Muscle of arm (tissue), 14 donors: Measurements from ENCODE around the gene MYADM. TPM values are rescaled to one million over a fixed set of nuclear protein-coding genes. Genes with fewer than 3 reads are reported as not detected.
A peak's percentile ranks its signal among the peaks of the same experiment; 100 is the strongest.
"Not testable (repeated sequence)": the region's sequence is repeated elsewhere in the genome, so short reads cannot be mapped to it uniquely, and the experiment has no call there.

Experiments used
- DNase-seq: peaks from one replicate; pipeline ENCODE4 v3.0.0-alpha.2; 2013
- long read RNA-seq, 11 donors: transcript quantifications; one replicate each; lab custom pipeline, GENCODE V29; 2026
- polyA plus RNA-seq, 12 donors: library from polyadenylated mRNA; unstranded; fragments of 120-200 nt; gene quantifications; one replicate each; pipeline ENCODE4 v1.2.1, GENCODE V29; 2013; ENCODE audit not compliant: insufficient read length in 12 of 12

Gene MYADM
- 1,000 to 10,000 TPM in 1 of 12 donors, 100 to 1,000 TPM in 11; 129 to 1,426 (median 184) TPM for polyA plus RNA-seq
- long read RNA-seq, donor 1, transcript MYADM-207 (3 exons, 1,009 nt): minor isoform, 5 of 55 reads
- long read RNA-seq, donor 1, transcript MYADM-202 (2 exons, 1,492 nt): minor isoform, 14 of 55 reads
- long read RNA-seq, donor 1, transcript MYADM-204 (3 exons, 3,056 nt): major isoform, 35 of 55 reads
- long read RNA-seq, donor 1, partial matches to known transcripts: 0 of 55 reads
- long read RNA-seq, donor 1, other reads (novel, unspliced or antisense): 0 of 55 reads
- long read RNA-seq, donor 2, transcript MYADM-204 (3 exons, 3,056 nt): major isoform, 67 of 111 reads
- long read RNA-seq, donor 2, transcript MYADM-207 (3 exons, 1,009 nt): minor isoform, 7 of 111 reads
- long read RNA-seq, donor 2, transcript MYADM-209 (3 exons, 777 nt): minor isoform, 6 of 111 reads
- long read RNA-seq, donor 2, transcript MYADM-202 (2 exons, 1,492 nt): minor isoform, 17 of 111 reads
- long read RNA-seq, donor 2, partial matches to known transcripts: 8 of 111 reads
- long read RNA-seq, donor 2, other reads (novel, unspliced or antisense): 5 of 111 reads
- long read RNA-seq, donor 3, transcript MYADM-204 (3 exons, 3,056 nt): major isoform, 22 of 54 reads
- long read RNA-seq, donor 3, transcript MYADM-202 (2 exons, 1,492 nt): minor isoform, 5 of 54 reads
- long read RNA-seq, donor 3, partial matches to known transcripts: 22 of 54 reads
- long read RNA-seq, donor 3, other reads (novel, unspliced or antisense): 0 of 54 reads
- long read RNA-seq, donor 4, transcript MYADM-202 (2 exons, 1,492 nt): minor isoform, 6 of 23 reads
- long read RNA-seq, donor 4, transcript MYADM-204 (3 exons, 3,056 nt): major isoform, 15 of 23 reads
- long read RNA-seq, donor 4, partial matches to known transcripts: 0 of 23 reads
- long read RNA-seq, donor 4, other reads (novel, unspliced or antisense): 0 of 23 reads
- long read RNA-seq, donor 5, transcript MYADM-202 (2 exons, 1,492 nt): minor isoform, 16 of 70 reads
- long read RNA-seq, donor 5, transcript MYADM-209 (3 exons, 777 nt): minor isoform, 6 of 70 reads
- long read RNA-seq, donor 5, transcript MYADM-204 (3 exons, 3,056 nt): major isoform, 46 of 70 reads
- long read RNA-seq, donor 5, partial matches to known transcripts: 0 of 70 reads
- long read RNA-seq, donor 5, other reads (novel, unspliced or antisense): 0 of 70 reads
- long read RNA-seq, donor 6, transcript MYADM-202 (2 exons, 1,492 nt): minor isoform, 15 of 84 reads
- long read RNA-seq, donor 6, transcript MYADM-204 (3 exons, 3,056 nt): major isoform, 56 of 84 reads
- long read RNA-seq, donor 6, transcript MYADM-209 (3 exons, 777 nt): minor isoform, 5 of 84 reads
- long read RNA-seq, donor 6, partial matches to known transcripts: 0 of 84 reads
- long read RNA-seq, donor 6, other reads (novel, unspliced or antisense): 5 of 84 reads
- long read RNA-seq, donor 7, transcript MYADM-204 (3 exons, 3,056 nt): major isoform, 35 of 63 reads
- long read RNA-seq, donor 7, transcript MYADM-207 (3 exons, 1,009 nt): minor isoform, 5 of 63 reads
- long read RNA-seq, donor 7, transcript MYADM-209 (3 exons, 777 nt): minor isoform, 8 of 63 reads
- long read RNA-seq, donor 7, transcript MYADM-202 (2 exons, 1,492 nt): minor isoform, 15 of 63 reads
- long read RNA-seq, donor 7, partial matches to known transcripts: 0 of 63 reads
- long read RNA-seq, donor 7, other reads (novel, unspliced or antisense): 0 of 63 reads
- long read RNA-seq, donor 8, transcript MYADM-202 (2 exons, 1,492 nt): minor isoform, 13 of 86 reads
- long read RNA-seq, donor 8, transcript MYADM-204 (3 exons, 3,056 nt): major isoform, 66 of 86 reads
- long read RNA-seq, donor 8, partial matches to known transcripts: 0 of 86 reads
- long read RNA-seq, donor 8, other reads (novel, unspliced or antisense): 0 of 86 reads
- long read RNA-seq, donor 9, transcript MYADM-202 (2 exons, 1,492 nt): minor isoform, 5 of 49 reads
- long read RNA-seq, donor 9, transcript MYADM-209 (3 exons, 777 nt): minor isoform, 5 of 49 reads
- long read RNA-seq, donor 9, transcript MYADM-204 (3 exons, 3,056 nt): major isoform, 37 of 49 reads
- long read RNA-seq, donor 9, partial matches to known transcripts: 0 of 49 reads
- long read RNA-seq, donor 9, other reads (novel, unspliced or antisense): 0 of 49 reads
- long read RNA-seq, donor 10, transcript MYADM-202 (2 exons, 1,492 nt): minor isoform, 12 of 62 reads
- long read RNA-seq, donor 10, transcript MYADM-204 (3 exons, 3,056 nt): major isoform, 36 of 62 reads
- long read RNA-seq, donor 10, transcript MYADM-207 (3 exons, 1,009 nt): minor isoform, 10 of 62 reads
- long read RNA-seq, donor 10, partial matches to known transcripts: 0 of 62 reads
- long read RNA-seq, donor 10, other reads (novel, unspliced or antisense): 0 of 62 reads
- long read RNA-seq, donor 11, transcript MYADM-204 (3 exons, 3,056 nt): major isoform, 130 of 186 reads
- long read RNA-seq, donor 11, transcript MYADM-207 (3 exons, 1,009 nt): minor isoform, 5 of 186 reads
- long read RNA-seq, donor 11, transcript MYADM-202 (2 exons, 1,492 nt): minor isoform, 30 of 186 reads
- long read RNA-seq, donor 11, transcript MYADM-209 (3 exons, 777 nt): minor isoform, 12 of 186 reads
- long read RNA-seq, donor 11, partial matches to known transcripts: 0 of 186 reads
- long read RNA-seq, donor 11, other reads (novel, unspliced or antisense): 6 of 186 reads

- DNase-seq: peak; percentile 100
These were observed at the start of gene MYADM for GRCh38 chr19:53867225-53868090. TSS of gene MYADM (plus strand) at chr19:53867883. CDS start at chr19:53873530, 5,647 bp downstream.

- no peak for DNase-seq
These were observed 48.9 kb upstream of the MYADM start for GRCh38 chr19:53818756-53819155.

GRCh38 chr19:53819861-53820260 lies 47.8 kb upstream of the MYADM start:
- DNase-seq: no peak

- no peak for DNase-seq
These were observed 44.1 kb upstream of the MYADM start for GRCh38 chr19:53823380-53824120.

GRCh38 chr19:53824134-53824611 lies 43.5 kb upstream of the MYADM start, which contains the start of gene NLRP12:
TSS of gene NLRP12 (minus strand) at chr19:53824314. CDS start at chr19:53824174, 140 bp downstream.
- DNase-seq: peak; percentile 15

GRCh38 chr19:53826876-53827275 lies 40.8 kb upstream of the MYADM start:
- no peak for DNase-seq

GRCh38 chr19:53828531-53828930 lies 39.2 kb upstream of the MYADM start:
- no peak for DNase-seq

- not testable (repeated sequence) for DNase-seq
These were observed 34.8 kb upstream of the MYADM start for GRCh38 chr19:53832861-53833260.

GRCh38 chr19:53838446-53838845 lies 29.2 kb upstream of the MYADM start:
- DNase-seq: not testable (repeated sequence)

GRCh38 chr19:53840241-53840640 lies 27.4 kb upstream of the MYADM start:
- DNase-seq: not testable (repeated sequence)

- not testable (repeated sequence) for DNase-seq
These were observed 26.8 kb upstream of the MYADM start for GRCh38 chr19:53840914-53841313.

GRCh38 chr19:53844849-53845246 lies 22.8 kb upstream of the MYADM start:
- DNase-seq: no peak

- DNase-seq: no peak
These were observed 20.1 kb upstream of the MYADM start for GRCh38 chr19:53847555-53847954.

GRCh38 chr19:53849237-53849676 lies 18.4 kb upstream of the MYADM start:
- DNase-seq: no peak

GRCh38 chr19:53853707-53854106 lies 14.0 kb upstream of the MYADM start:
- DNase-seq: no peak

- DNase-seq: no peak
These were observed 3.3 kb upstream of the MYADM start for GRCh38 chr19:53864308-53864836.
